PFSK-1 (cell line): Measurements from ENCODE around the gene ORAI1.

Experiments used
- FOXP2 ChIP-seq: optimal IDR thresholded peaks from 2 replicates; pipeline ENCODE3; 2011; ENCODE audit warnings: borderline replicate concordance, control low read depth, inconsistent platforms; ENCODE audit not compliant: insufficient read depth; ENCODE audit errors: extremely low read length, extremely low read depth
- POLR2AphosphoS5 ChIP-seq: IDR thresholded peaks from 2 replicates; pipeline ENCODE4 v1.6.1; 2012; ENCODE audit warnings: low read depth, mild to moderate bottlenecking, control low read depth, low read length, moderate library complexity
- SIN3A ChIP-seq: IDR thresholded peaks from 2 replicates; pipeline ENCODE4 v1.6.1; 2012; ENCODE audit warnings: mild to moderate bottlenecking, low read length, moderate library complexity, borderline replicate concordance; ENCODE audit not compliant: insufficient read depth
- TAF1 ChIP-seq: IDR thresholded peaks from 2 replicates; pipeline ENCODE4 v1.6.1; 2012; ENCODE audit warnings: low read length, control low read depth, borderline replicate concordance; ENCODE audit not compliant: insufficient read depth
- TF ChIP-seq, protein P1 (sequence below), 2 experiments: IDR thresholded peaks; 2 replicates each; pipeline versions ENCODE4 v1.6.1 to v1.8.0; 2011 to 2012; ENCODE audit warnings: low read depth in 2 of 2, low read length in 2 of 2, control low read depth in 1 of 2, inconsistent platforms in 1 of 2, mild to moderate bottlenecking in 1 of 2, moderate library complexity in 1 of 2; ENCODE audit not compliant: insufficient read depth in 1 of 2

Gene ORAI1

DNA sequence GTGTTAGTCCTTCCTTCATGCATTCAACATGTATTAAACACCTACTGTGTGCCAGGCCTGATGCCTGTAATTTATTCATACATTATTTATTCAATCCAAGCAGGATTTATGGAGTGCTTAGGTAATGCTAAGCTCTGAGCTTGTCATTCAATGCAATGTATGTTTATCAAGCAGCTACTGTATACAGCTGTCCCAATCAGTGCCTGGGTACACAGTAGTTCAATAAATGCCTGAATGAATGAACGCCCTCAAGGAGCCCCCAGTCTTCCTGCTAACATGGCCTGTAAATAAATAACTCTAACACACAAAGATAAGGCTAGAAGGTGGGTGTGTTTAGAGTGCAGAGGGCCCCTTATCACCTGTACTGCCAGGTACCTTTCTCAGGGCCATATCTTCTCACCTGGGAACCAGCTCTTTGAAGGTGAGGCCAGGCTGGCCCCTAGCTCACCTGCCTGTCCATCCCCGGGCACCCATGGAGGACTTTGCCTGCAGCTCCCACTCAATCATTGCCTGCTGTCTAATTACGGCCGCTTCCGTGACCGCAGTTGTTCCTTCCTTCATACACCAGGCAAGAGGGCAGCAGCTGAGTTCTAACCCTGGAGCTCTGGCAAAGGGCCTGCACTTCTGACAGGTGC, 25.5 kb upstream of the ORAI1 start:
- no peak for TF ChIP-seq POLR2AphosphoS5
- TF ChIP-seq, protein P1, sequence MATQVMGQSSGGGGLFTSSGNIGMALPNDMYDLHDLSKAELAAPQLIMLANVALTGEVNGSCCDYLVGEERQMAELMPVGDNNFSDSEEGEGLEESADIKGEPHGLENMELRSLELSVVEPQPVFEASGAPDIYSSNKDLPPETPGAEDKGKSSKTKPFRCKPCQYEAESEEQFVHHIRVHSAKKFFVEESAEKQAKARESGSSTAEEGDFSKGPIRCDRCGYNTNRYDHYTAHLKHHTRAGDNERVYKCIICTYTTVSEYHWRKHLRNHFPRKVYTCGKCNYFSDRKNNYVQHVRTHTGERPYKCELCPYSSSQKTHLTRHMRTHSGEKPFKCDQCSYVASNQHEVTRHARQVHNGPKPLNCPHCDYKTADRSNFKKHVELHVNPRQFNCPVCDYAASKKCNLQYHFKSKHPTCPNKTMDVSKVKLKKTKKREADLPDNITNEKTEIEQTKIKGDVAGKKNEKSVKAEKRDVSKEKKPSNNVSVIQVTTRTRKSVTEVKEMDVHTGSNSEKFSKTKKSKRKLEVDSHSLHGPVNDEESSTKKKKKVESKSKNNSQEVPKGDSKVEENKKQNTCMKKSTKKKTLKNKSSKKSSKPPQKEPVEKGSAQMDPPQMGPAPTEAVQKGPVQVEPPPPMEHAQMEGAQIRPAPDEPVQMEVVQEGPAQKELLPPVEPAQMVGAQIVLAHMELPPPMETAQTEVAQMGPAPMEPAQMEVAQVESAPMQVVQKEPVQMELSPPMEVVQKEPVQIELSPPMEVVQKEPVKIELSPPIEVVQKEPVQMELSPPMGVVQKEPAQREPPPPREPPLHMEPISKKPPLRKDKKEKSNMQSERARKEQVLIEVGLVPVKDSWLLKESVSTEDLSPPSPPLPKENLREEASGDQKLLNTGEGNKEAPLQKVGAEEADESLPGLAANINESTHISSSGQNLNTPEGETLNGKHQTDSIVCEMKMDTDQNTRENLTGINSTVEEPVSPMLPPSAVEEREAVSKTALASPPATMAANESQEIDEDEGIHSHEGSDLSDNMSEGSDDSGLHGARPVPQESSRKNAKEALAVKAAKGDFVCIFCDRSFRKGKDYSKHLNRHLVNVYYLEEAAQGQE (IDR thresholded peaks at IDR 0.05; ENCODE audit: insufficient read depth in 1 of 2, low read depth in 2 of 2, low read length in 2 of 2): no peak
- no peak for TF ChIP-seq FOXP2
- TF ChIP-seq TAF1: no peak
- no peak for TF ChIP-seq SIN3A

DNA sequence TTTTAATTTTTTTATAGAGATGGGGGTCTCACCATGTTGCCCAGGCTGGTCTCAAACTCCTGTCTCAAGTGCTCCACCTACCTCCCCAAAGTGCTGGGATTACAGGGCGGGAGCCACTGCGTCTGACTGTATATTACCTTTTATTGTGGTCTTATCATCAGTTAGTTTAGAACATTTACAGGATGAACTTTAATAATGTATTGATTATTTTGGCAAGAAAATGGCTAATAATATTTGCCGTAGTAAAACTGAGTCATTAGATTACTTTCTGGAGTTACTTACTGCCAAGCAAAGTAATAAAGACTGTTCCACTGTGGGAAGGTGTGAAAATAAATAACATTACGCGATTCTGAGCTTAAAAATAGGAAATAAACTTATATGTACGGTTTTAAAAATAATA, 23.6 kb upstream of the ORAI1 start:
- TF ChIP-seq, protein P1 (IDR thresholded peaks at IDR 0.05; ENCODE audit: insufficient read depth in 1 of 2, low read depth in 2 of 2, low read length in 2 of 2): no peak
- no peak for TF ChIP-seq POLR2AphosphoS5
- TF ChIP-seq SIN3A: no peak
- no peak for TF ChIP-seq TAF1

- no peak for TF ChIP-seq TAF1
- no peak for TF ChIP-seq POLR2AphosphoS5
- TF ChIP-seq, protein P1 (IDR thresholded peaks at IDR 0.05; ENCODE audit: insufficient read depth in 1 of 2, low read depth in 2 of 2, low read length in 2 of 2): no peak
- no peak for TF ChIP-seq FOXP2
- TF ChIP-seq SIN3A: no peak
Measured at GRCh38 chr12:121603581-121603980, 22.7 kb upstream of the ORAI1 start.

GRCh38 chr12:121608301-121608700, 18.0 kb upstream of the ORAI1 start:
- no peak for TF ChIP-seq FOXP2
- TF ChIP-seq, protein P1 (IDR thresholded peaks at IDR 0.05; ENCODE audit: insufficient read depth in 1 of 2, low read depth in 2 of 2, low read length in 2 of 2): no peak
- no peak for TF ChIP-seq POLR2AphosphoS5
- no peak for TF ChIP-seq SIN3A
- TF ChIP-seq TAF1: no peak
